Astrocyte (in vitro differentiated cells and primary cell): ENCODE data around the gene CIB1. TPM values are rescaled to one million over a fixed set of nuclear protein-coding genes. Genes with fewer than 3 reads are reported as not detected.

ENCODE experiments used
- DNase-seq: peaks from one replicate; pipeline ENCODE4 v3.0.0-alpha.2; 2010; ENCODE audit warnings: low read depth
- FAIRE-seq: peaks from 2 replicates; lab custom pipeline; 2011; peaks lifted over from hg19 to GRCh38; lab: Jason Lieb, UNC
- H2AFZ ChIP-seq: 2 replicates; pipeline ENCODE4 v1.6.0; 2012; ENCODE audit warnings: low read depth, low read length, inconsistent platforms
- H3K27ac ChIP-seq: 2 replicates; pipeline ENCODE4 v1.5.1; 2011; ENCODE audit warnings: low read depth, low read length, inconsistent platforms
- H3K27me3 ChIP-seq: 2 replicates; pipeline ENCODE4 v1.6.0; 2011; ENCODE audit warnings: low read length, inconsistent platforms; ENCODE audit not compliant: insufficient read depth
- H3K36me3 ChIP-seq: 2 replicates; pipeline ENCODE4 v1.5.1; 2011; ENCODE audit warnings: low read length, inconsistent platforms; ENCODE audit not compliant: insufficient read depth
- H3K4me1 ChIP-seq: 2 replicates; pipeline ENCODE4 v1.5.1; 2011; ENCODE audit warnings: low read length, inconsistent platforms; ENCODE audit not compliant: insufficient read depth
- H3K4me2 ChIP-seq: 2 replicates; pipeline ENCODE4 v1.6.0; 2012; ENCODE audit warnings: low read length, inconsistent platforms
- H3K4me3 ChIP-seq: 2 replicates; pipeline ENCODE4 v1.5.1; 2011; ENCODE audit warnings: low read depth, mild to moderate bottlenecking, low read length, inconsistent platforms; ENCODE audit not compliant: insufficient read depth
- H3K79me2 ChIP-seq: 2 replicates; pipeline ENCODE4 v1.6.0; 2012; ENCODE audit warnings: mild to moderate bottlenecking, low read length, inconsistent platforms; ENCODE audit not compliant: insufficient read depth
- H3K9ac ChIP-seq: 2 replicates; pipeline ENCODE4 v1.6.0; 2012; ENCODE audit warnings: mild to moderate bottlenecking, low read length, inconsistent platforms
- H3K9me3 ChIP-seq: 2 replicates; pipeline ENCODE4 v1.5.1; 2012; ENCODE audit warnings: low read depth, mild to moderate bottlenecking, low read length, inconsistent platforms; ENCODE audit not compliant: insufficient read depth
- H4K20me1 ChIP-seq: 2 replicates; pipeline ENCODE4 v1.6.0; 2012; ENCODE audit warnings: low read length, inconsistent platforms; ENCODE audit not compliant: insufficient read depth
- H3K27ac Mint-ChIP-seq: one replicate; pipeline ENCODE4 v1.8.0; 2021; ENCODE audit warnings: mild to moderate bottlenecking, mixed read lengths; ENCODE audit not compliant: unreplicated experiment
- H3K27me3 Mint-ChIP-seq: one replicate; pipeline ENCODE4 v1.8.0; 2021; ENCODE audit warnings: low read depth, mixed read lengths; ENCODE audit not compliant: unreplicated experiment
- H3K36me3 Mint-ChIP-seq: one replicate; pipeline ENCODE4 v1.8.0; 2021; ENCODE audit warnings: low read depth, mixed read lengths; ENCODE audit not compliant: unreplicated experiment
- H3K4me1 Mint-ChIP-seq: one replicate; pipeline ENCODE4 v1.8.0; 2021; ENCODE audit warnings: low read depth, mixed read lengths; ENCODE audit not compliant: unreplicated experiment
- H3K4me3 Mint-ChIP-seq: one replicate; pipeline ENCODE4 v1.8.0; 2021; ENCODE audit warnings: mild to moderate bottlenecking, moderate library complexity, mixed read lengths; ENCODE audit not compliant: unreplicated experiment
- H3K9me3 Mint-ChIP-seq: one replicate; pipeline ENCODE4 v1.8.0; 2021; ENCODE audit warnings: mild to moderate bottlenecking, mixed read lengths; ENCODE audit not compliant: unreplicated experiment
- EZH2 ChIP-seq: IDR thresholded peaks from 2 replicates; pipeline ENCODE4 v1.6.1; 2012; ENCODE audit warnings: mild to moderate bottlenecking, low read length, inconsistent platforms; ENCODE audit not compliant: insufficient read depth
- total RNA-seq: library from RNA; stranded (reverse); gene quantifications from 2 replicates; pipeline ENCODE4 v1.2.1, GENCODE V29; 2021
- TF ChIP-seq, protein P1 (sequence below): IDR thresholded peaks from 2 replicates; pipeline ENCODE4 v1.5.1; 2011; ENCODE audit warnings: low read depth, mild to moderate bottlenecking, inconsistent platforms, low read length, moderate library complexity; ENCODE audit not compliant: insufficient read depth

Gene CIB1
- total RNA-seq, 1 donor from 2014 or later, result 49.6 TPM

DNA sequence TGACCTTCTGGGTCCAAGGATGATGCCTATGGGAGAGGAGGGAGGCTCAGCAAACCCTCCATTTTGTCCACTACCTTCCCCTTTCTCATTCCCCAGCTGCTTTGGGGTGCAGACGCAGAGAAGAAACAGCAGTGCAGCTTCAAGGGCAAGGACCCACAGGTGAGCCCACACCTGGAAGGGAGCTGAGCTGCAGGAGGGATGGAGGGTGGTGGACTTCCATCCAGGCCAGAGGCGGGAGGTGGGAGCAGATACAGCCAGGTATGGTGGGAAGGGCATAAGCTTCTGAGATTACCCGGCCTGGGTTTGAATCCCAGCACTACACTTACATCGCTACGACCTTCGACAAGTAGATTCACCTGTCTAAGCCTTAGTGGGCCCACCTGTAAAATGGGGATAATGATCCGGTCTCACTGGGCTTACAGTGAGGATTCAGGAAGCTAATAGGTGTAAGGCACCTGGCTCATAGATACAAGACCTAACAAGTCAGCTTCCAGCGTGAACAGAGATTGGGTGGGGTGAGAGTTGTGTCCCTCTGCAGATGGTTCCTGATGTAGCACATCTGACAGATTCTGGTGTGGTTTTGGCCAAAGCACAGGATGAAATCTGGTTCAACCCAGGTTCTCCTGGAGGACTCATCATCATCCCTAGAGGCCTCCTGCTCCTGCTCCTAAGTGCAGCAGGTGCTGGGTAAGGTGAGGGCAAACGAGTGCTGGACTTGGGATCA lies 15.9 kb downstream of the CIB1 start:
- H3K36me3 Mint-ChIP-seq, result no peaks in the 10 kb centered on the region
- H3K27me3 Mint-ChIP-seq, result peaks cover 3% of the 10 kb centered on the region
- H3K9ac ChIP-seq, result no peak overlapping the region
- DNase-seq, result no peak
- no peak for FAIRE-seq
- H3K9me3 ChIP-seq, result no peaks in the 10 kb centered on the region
- no peaks in the 10 kb centered on the region for H4K20me1 ChIP-seq
- H2AFZ ChIP-seq, result no peak overlapping the region
- H3K4me3 Mint-ChIP-seq, result no peak overlapping the region
- H3K27me3 ChIP-seq, result no peaks in the 10 kb centered on the region
- H3K4me3 ChIP-seq, result no peak overlapping the region
- H3K9me3 Mint-ChIP-seq, result no peaks in the 10 kb centered on the region
- no peaks in the 10 kb centered on the region for H3K36me3 ChIP-seq
- no peaks in the 10 kb centered on the region for H3K4me1 Mint-ChIP-seq
- peaks cover under 1% of the 10 kb centered on the region for H3K4me1 ChIP-seq
- no peak for TF ChIP-seq EZH2
- TF ChIP-seq, protein P1, sequence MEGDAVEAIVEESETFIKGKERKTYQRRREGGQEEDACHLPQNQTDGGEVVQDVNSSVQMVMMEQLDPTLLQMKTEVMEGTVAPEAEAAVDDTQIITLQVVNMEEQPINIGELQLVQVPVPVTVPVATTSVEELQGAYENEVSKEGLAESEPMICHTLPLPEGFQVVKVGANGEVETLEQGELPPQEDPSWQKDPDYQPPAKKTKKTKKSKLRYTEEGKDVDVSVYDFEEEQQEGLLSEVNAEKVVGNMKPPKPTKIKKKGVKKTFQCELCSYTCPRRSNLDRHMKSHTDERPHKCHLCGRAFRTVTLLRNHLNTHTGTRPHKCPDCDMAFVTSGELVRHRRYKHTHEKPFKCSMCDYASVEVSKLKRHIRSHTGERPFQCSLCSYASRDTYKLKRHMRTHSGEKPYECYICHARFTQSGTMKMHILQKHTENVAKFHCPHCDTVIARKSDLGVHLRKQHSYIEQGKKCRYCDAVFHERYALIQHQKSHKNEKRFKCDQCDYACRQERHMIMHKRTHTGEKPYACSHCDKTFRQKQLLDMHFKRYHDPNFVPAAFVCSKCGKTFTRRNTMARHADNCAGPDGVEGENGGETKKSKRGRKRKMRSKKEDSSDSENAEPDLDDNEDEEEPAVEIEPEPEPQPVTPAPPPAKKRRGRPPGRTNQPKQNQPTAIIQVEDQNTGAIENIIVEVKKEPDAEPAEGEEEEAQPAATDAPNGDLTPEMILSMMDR, result no peak
- H3K79me2 ChIP-seq, result no peaks in the 10 kb centered on the region
- no peak overlapping the region for H3K27ac Mint-ChIP-seq
- H3K4me2 ChIP-seq, result no peak overlapping the region
- H3K27ac ChIP-seq, result no peak overlapping the region

GRCh38 chr15:90214553-90215196 lies 19.1 kb downstream of the CIB1 start:
- H3K4me3 Mint-ChIP-seq, result no peak overlapping the region
- Histone ChIP-seq H3K27me3 (no peaks in the 10 kb centered on the region), H3K79me2 (no peaks in the 10 kb centered on the region), H3K36me3 (no peaks in the 10 kb centered on the region), H3K4me2 (no peak overlapping the region), H2AFZ (no peak overlapping the region), H3K9ac (no peak overlapping the region), H3K27ac (no peak overlapping the region), H3K4me3 (no peak overlapping the region), H3K4me1 (peaks cover 24% of the 10 kb centered on the region), H3K9me3 (no peaks in the 10 kb centered on the region), H4K20me1 (no peaks in the 10 kb centered on the region)
- no peak for FAIRE-seq
- no peak for DNase-seq
- TF ChIP-seq, protein P1, result peak; percentile 23
- no peak for TF ChIP-seq EZH2
- peaks cover 3% of the 10 kb centered on the region for H3K27me3 Mint-ChIP-seq
- H3K4me1 Mint-ChIP-seq, result peaks cover 3% of the 10 kb centered on the region
- peaks cover 2% of the 10 kb centered on the region for H3K9me3 Mint-ChIP-seq
- no peak overlapping the region for H3K27ac Mint-ChIP-seq
- H3K36me3 Mint-ChIP-seq, result peaks cover 2% of the 10 kb centered on the region

DNA sequence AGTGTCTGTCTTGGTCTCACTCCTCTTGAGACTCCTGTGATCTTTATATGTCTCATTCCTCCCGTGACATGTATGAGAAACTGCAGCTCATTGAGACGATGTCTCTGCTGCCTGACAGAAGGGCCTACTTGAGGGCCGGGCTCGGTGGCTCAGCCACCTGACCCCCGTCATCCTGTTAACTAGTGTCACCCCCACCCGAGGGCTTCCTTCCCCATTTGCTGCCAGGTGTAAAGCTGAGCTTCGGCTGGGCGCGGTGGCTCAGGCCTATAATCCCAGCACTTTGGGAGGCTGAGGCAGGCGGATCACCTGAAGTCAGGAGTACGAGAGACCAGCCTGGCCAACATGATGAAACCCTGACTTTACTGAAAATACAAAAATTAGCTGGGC lies 19.9 kb downstream of the CIB1 start:
- Histone ChIP-seq H3K4me2 (no peak overlapping the region), H4K20me1 (no peaks in the 10 kb centered on the region), H3K9me3 (no peaks in the 10 kb centered on the region), H3K79me2 (no peaks in the 10 kb centered on the region), H3K27ac (no peak overlapping the region), H3K27me3 (no peaks in the 10 kb centered on the region), H3K36me3 (no peaks in the 10 kb centered on the region), H3K4me1 (peaks cover 26% of the 10 kb centered on the region), H2AFZ (no peak overlapping the region), H3K9ac (no peak overlapping the region), H3K4me3 (no peak overlapping the region)
- TF ChIP-seq, protein P1, result no peak
- no peak for TF ChIP-seq EZH2
- Mint-ChIP-seq H3K4me3 (no peak overlapping the region), H3K27me3 (no peaks in the 10 kb centered on the region), H3K27ac (no peak overlapping the region), H3K9me3 (peaks cover 2% of the 10 kb centered on the region), H3K4me1 (peaks cover 3% of the 10 kb centered on the region), H3K36me3 (peaks cover 2% of the 10 kb centered on the region)
- no peak for DNase-seq
- no peak for FAIRE-seq
